ENCODE data around the gene PTPMT1.

DNA sequence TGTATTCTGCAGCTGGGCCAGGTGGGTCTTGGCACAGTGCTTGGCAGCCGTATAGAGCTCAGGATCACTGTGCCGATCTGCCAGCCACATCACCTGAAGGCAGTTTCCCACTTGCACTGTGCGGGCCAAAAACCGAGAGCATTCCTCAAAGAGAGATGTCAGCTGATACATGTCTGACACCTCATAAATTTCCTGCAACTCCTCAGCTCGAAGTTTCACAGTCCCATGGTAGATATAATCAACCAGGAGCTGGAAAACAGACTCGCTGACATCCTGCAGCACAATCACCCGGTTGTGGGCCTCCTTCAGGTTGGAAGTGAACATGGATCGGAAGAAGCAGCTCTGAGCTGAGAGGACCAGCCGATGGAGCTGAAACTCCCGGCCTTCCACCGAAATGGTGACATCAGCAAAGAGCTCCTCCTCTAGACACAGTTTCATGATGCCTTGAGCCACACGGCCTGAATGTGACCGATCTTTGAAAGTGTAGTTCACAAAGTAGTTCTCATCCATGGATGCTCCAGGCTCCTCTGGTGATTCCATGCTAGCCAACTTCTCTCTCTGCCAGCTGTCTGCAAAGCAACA is 12.2 kb downstream of the PTPMT1 start:
- TF ChIP-seq CTCF (IDR thresholded peaks at IDR 0.05; ENCODE audit: low read depth, low read length) (no peak), EZH2phosphoT487 (IDR thresholded peaks at IDR 0.05; ENCODE audit: low read depth) (no peak)

All from OCI-LY3 (cell line).